ENCODE data around the gene RNF31. TPM values are rescaled to one million over a fixed set of nuclear protein-coding genes. Genes with fewer than 3 reads are reported as not detected.

Gene RNF31
- polyA plus RNA-seq, 1 donor: 39.1 TPM

- peaks cover 53% of the 10 kb centered on the region for H3K36me3 ChIP-seq (ENCODE audit: control insufficient read depth, insufficient read depth, low read length)
- WGBS (ENCODE audit: insufficient coverage, low lambda C conversion rate): 100% methylated on average over 3 of the region's 7 CpGs
These were observed 57.2 kb downstream of the RNF31 start for GRCh38 chr14:24204163-24205146.

GRCh38 chr14:24206260-24207103 is 59.2 kb downstream of the RNF31 start:
- 100% methylated on average over 2 of the region's 11 CpGs for WGBS (ENCODE audit: insufficient coverage, low lambda C conversion rate)
- no peaks in the 10 kb centered on the region for H3K4me1 ChIP-seq (ENCODE audit: control insufficient read depth, insufficient read depth, low read length)

More at GRCh38 chr14:24204163-24205146, 57.2 kb downstream of the RNF31 start:
- Histone ChIP-seq H3K9me3 (ENCODE audit: control insufficient read depth, low read depth, low read length) (no peaks in the 10 kb centered on the region), H3K4me1 (ENCODE audit: control insufficient read depth, insufficient read depth, low read length) (no peaks in the 10 kb centered on the region), H3K4me3 (ENCODE audit: low read length) (no peak overlapping the region), H3K27me3 (ENCODE audit: control insufficient read depth, insufficient read depth, low read length) (no peaks in the 10 kb centered on the region), H3K27ac (ENCODE audit: low read length) (no peak overlapping the region)
- DNase-seq: no peak

GRCh38 chr14:24207104-24207551 is 59.8 kb downstream of the RNF31 start:
- Histone ChIP-seq H3K36me3 (ENCODE audit: control insufficient read depth, insufficient read depth, low read length) (peaks cover 63% of the 10 kb centered on the region), H3K4me1 (ENCODE audit: control insufficient read depth, insufficient read depth, low read length) (no peaks in the 10 kb centered on the region), H3K9me3 (ENCODE audit: control insufficient read depth, low read depth, low read length) (no peaks in the 10 kb centered on the region), H3K4me3 (ENCODE audit: low read length) (no peak overlapping the region), H3K27me3 (ENCODE audit: control insufficient read depth, insufficient read depth, low read length) (no peaks in the 10 kb centered on the region), H3K27ac (ENCODE audit: low read length) (no peak overlapping the region)
- 80% methylated on average over 1 of the region's 5 CpGs for WGBS (ENCODE audit: insufficient coverage, low lambda C conversion rate)
- no peak for DNase-seq

More at GRCh38 chr14:24206260-24207103, 59.2 kb downstream of the RNF31 start:
- Histone ChIP-seq H3K27me3 (ENCODE audit: control insufficient read depth, insufficient read depth, low read length) (no peaks in the 10 kb centered on the region), H3K4me3 (ENCODE audit: low read length) (no peak overlapping the region), H3K36me3 (ENCODE audit: control insufficient read depth, insufficient read depth, low read length) (peaks cover 67% of the 10 kb centered on the region), H3K27ac (ENCODE audit: low read length) (no peak overlapping the region), H3K9me3 (ENCODE audit: control insufficient read depth, low read depth, low read length) (no peaks in the 10 kb centered on the region)
- DNase-seq: no peak

GRCh38 chr14:24207625-24208024 is 60.3 kb downstream of the RNF31 start:
- peaks cover 63% of the 10 kb centered on the region for H3K36me3 ChIP-seq (ENCODE audit: control insufficient read depth, insufficient read depth, low read length)
- WGBS (ENCODE audit: insufficient coverage, low lambda C conversion rate): no CpG with 5 or more reads among the region's 2 CpGs

More at GRCh38 chr14:24207625-24208024, 60.3 kb downstream of the RNF31 start:
- no peaks in the 10 kb centered on the region for H3K27me3 ChIP-seq (ENCODE audit: control insufficient read depth, insufficient read depth, low read length)
- no peaks in the 10 kb centered on the region for H3K9me3 ChIP-seq (ENCODE audit: control insufficient read depth, low read depth, low read length)
- H3K27ac ChIP-seq (ENCODE audit: low read length): no peak overlapping the region
- DNase-seq: no peak
- H3K4me3 ChIP-seq (ENCODE audit: low read length): no peak overlapping the region
- H3K4me1 ChIP-seq (ENCODE audit: control insufficient read depth, insufficient read depth, low read length): no peaks in the 10 kb centered on the region

Other genes with a start within 250 kb of the RNF31 start
- 48.7 TPM for gene DHRS4, start 193.7 kb upstream of the RNF31 start, polyA plus RNA-seq
- 29.1 TPM for gene DHRS4L2, start 158.6 kb upstream of the RNF31 start, polyA plus RNA-seq
- 2.4 TPM for gene CARMIL3, start 95.5 kb upstream of the RNF31 start, polyA plus RNA-seq
- gene CPNE6, start 75.9 kb upstream of the RNF31 start, polyA plus RNA-seq: 0.31 TPM
- gene PCK2, start 53.2 kb upstream of the RNF31 start, polyA plus RNA-seq: 177 TPM
- gene DCAF11, start 32.7 kb upstream of the RNF31 start, polyA plus RNA-seq: 98.9 TPM
- 1.6 TPM for gene NRL, start 32.5 kb upstream of the RNF31 start, polyA plus RNA-seq
- gene FITM1, start 16.8 kb upstream of the RNF31 start, polyA plus RNA-seq: 2.8 TPM
- 324 TPM for gene PSME1, start 11.3 kb upstream of the RNF31 start, polyA plus RNA-seq
- 33.9 TPM for gene EMC9, start 5.9 kb upstream of the RNF31 start, polyA plus RNA-seq
- 243 TPM for gene PSME2, start 888 bp upstream of the RNF31 start, polyA plus RNA-seq
- 104 TPM for gene IRF9, start 13.8 kb downstream of the RNF31 start, polyA plus RNA-seq
- gene REC8, start 24.6 kb downstream of the RNF31 start, polyA plus RNA-seq: 201 TPM
- 22.5 TPM for gene IPO4, start 41.3 kb downstream of the RNF31 start, polyA plus RNA-seq
- 50.9 TPM for gene TM9SF1, start 47.9 kb downstream of the RNF31 start, polyA plus RNA-seq
- gene TSSK4, start 58.2 kb downstream of the RNF31 start, polyA plus RNA-seq: 8.1 TPM
- gene CHMP4A, start 66.0 kb downstream of the RNF31 start, polyA plus RNA-seq: 92.5 TPM
- gene MDP1, start 68.6 kb downstream of the RNF31 start, polyA plus RNA-seq: 21.8 TPM
- gene NEDD8, start 84.9 kb downstream of the RNF31 start, polyA plus RNA-seq: 194 TPM
- 85.9 TPM for gene GMPR2, start 85.4 kb downstream of the RNF31 start, polyA plus RNA-seq
- 35.4 TPM for gene TINF2, start 95.1 kb downstream of the RNF31 start, polyA plus RNA-seq
- 8.6 TPM for gene TGM1, start 115.7 kb downstream of the RNF31 start, polyA plus RNA-seq
- gene RABGGTA, start 124.1 kb downstream of the RNF31 start, polyA plus RNA-seq: 29.0 TPM
- 81.3 TPM for gene DHRS1, start 152.3 kb downstream of the RNF31 start, polyA plus RNA-seq
- 20.9 TPM for gene NOP9, start 152.4 kb downstream of the RNF31 start, polyA plus RNA-seq
- gene CIDEB, start 160.5 kb downstream of the RNF31 start, polyA plus RNA-seq: 105 TPM
- 6.0 TPM for gene LTB4R2, start 162.6 kb downstream of the RNF31 start, polyA plus RNA-seq
- 7.2 TPM for gene LTB4R, start 164.0 kb downstream of the RNF31 start, polyA plus RNA-seq
- gene ADCY4, start 187.6 kb downstream of the RNF31 start, polyA plus RNA-seq: 10.5 TPM
- 14.8 TPM for gene RIPK3, start 192.5 kb downstream of the RNF31 start, polyA plus RNA-seq
- gene NFATC4, start 220.7 kb downstream of the RNF31 start, polyA plus RNA-seq: 40.9 TPM